ENCODE results near the gene REC8. TPM values are rescaled to one million over a fixed set of nuclear protein-coding genes. Genes with fewer than 3 reads are reported as not detected.

REC8 gene
- total RNA-seq, 2 donors from 2014 or later = 5.6 to 25.4 TPM

- H3K4me3 ChIP-seq = no peak overlapping the region
- H3K4me1 ChIP-seq (replicated peaks) = no peaks in the 10 kb centered on the region
- 59% methylated on average over 7 of the region's 7 CpGs for WGBS
- no peak overlapping the region for H3K27ac ChIP-seq
- TF ChIP-seq POLR2A (IDR thresholded peaks at IDR 0.05) (no peak), POLR2AphosphoS5 (IDR thresholded peaks at IDR 0.05) (no peak), CTCF (IDR thresholded peaks at IDR 0.05) (no peak)
- intact Hi-C loops (cut with DNase I) = no loop called here
- no peak for DNase-seq (ENCODE audit: low spot score)
- no peaks in the 10 kb centered on the region for H3K9me3 ChIP-seq
- H3K27me3 ChIP-seq (replicated peaks; ENCODE audit: insufficient read depth) = no peaks in the 10 kb centered on the region
- no peaks in the 10 kb centered on the region for H3K36me3 ChIP-seq
Measured at GRCh38 chr14:24130717-24131548, 40.9 kb upstream of the REC8 start.

GRCh38 chr14:24131549-24131966 is 40.3 kb upstream of the REC8 start:
- Histone ChIP-seq H3K9me3 (no peaks in the 10 kb centered on the region), H3K4me1 (replicated peaks) (no peaks in the 10 kb centered on the region), H3K27me3 (replicated peaks; ENCODE audit: insufficient read depth) (no peaks in the 10 kb centered on the region), H3K27ac (no peak overlapping the region), H3K36me3 (no peaks in the 10 kb centered on the region), H3K4me3 (no peak overlapping the region)
- TF ChIP-seq CTCF (IDR thresholded peaks at IDR 0.05) = no peak
- intact Hi-C loops (cut with DNase I) = no loop called here
- no peak for DNase-seq (ENCODE audit: low spot score)
- 81% methylated on average over 15 of the region's 15 CpGs for WGBS

GRCh38 chr14:24132061-24132685 is 39.7 kb upstream of the REC8 start:
- WGBS = 45% methylated on average over 21 of the region's 24 CpGs
- intact Hi-C loops (cut with DNase I) = no loop called here
- Histone ChIP-seq H3K9me3 (no peaks in the 10 kb centered on the region), H3K4me1 (replicated peaks) (peaks cover 2% of the 10 kb centered on the region), H3K36me3 (no peaks in the 10 kb centered on the region), H3K4me3 (no peak overlapping the region), H3K27me3 (replicated peaks; ENCODE audit: insufficient read depth) (no peaks in the 10 kb centered on the region), H3K27ac (peak overlapping the region in 1 of 2 donors; percentile 13)
- no peak for TF ChIP-seq CTCF (IDR thresholded peaks at IDR 0.05)
- TF ChIP-seq POLR2AphosphoS5 (IDR thresholded peaks at IDR 0.05) = no peak
- TF ChIP-seq POLR2A (IDR thresholded peaks at IDR 0.05) = no peak
- no peak for DNase-seq (ENCODE audit: low spot score)

- Histone ChIP-seq H3K36me3 (no peaks in the 10 kb centered on the region), H3K9me3 (no peaks in the 10 kb centered on the region), H3K27ac (no peak overlapping the region), H3K27me3 (replicated peaks; ENCODE audit: insufficient read depth) (no peaks in the 10 kb centered on the region), H3K4me1 (replicated peaks) (peaks cover 4% of the 10 kb centered on the region), H3K4me3 (no peak overlapping the region)
- DNase-seq (ENCODE audit: low spot score) = no peak
- intact Hi-C loops (cut with DNase I) = no loop called here
- TF ChIP-seq CTCF (IDR thresholded peaks at IDR 0.05) (no peak), POLR2AphosphoS5 (IDR thresholded peaks at IDR 0.05) (no peak), POLR2A (IDR thresholded peaks at IDR 0.05) (no peak)
- 89% methylated on average over 2 of the region's 2 CpGs for WGBS
Measured at GRCh38 chr14:24132976-24133375, 38.9 kb upstream of the REC8 start.

GRCh38 chr14:24133735-24134134 is 38.1 kb upstream of the REC8 start:
- WGBS = 92% methylated on average over 1 of the region's 1 CpG
- peaks cover 4% of the 10 kb centered on the region for H3K4me1 ChIP-seq (replicated peaks)

More at GRCh38 chr14:24133735-24134134, 38.1 kb upstream of the REC8 start:
- H3K27me3 ChIP-seq (replicated peaks; ENCODE audit: insufficient read depth) = no peaks in the 10 kb centered on the region
- DNase-seq (ENCODE audit: low spot score) = no peak
- TF ChIP-seq CTCF (IDR thresholded peaks at IDR 0.05) = no peak
- TF ChIP-seq POLR2AphosphoS5 (IDR thresholded peaks at IDR 0.05) = no peak
- no peak for TF ChIP-seq POLR2A (IDR thresholded peaks at IDR 0.05)
- intact Hi-C loops (cut with DNase I) = no loop called here
- no peaks in the 10 kb centered on the region for H3K9me3 ChIP-seq
- H3K27ac ChIP-seq = no peak overlapping the region
- no peak overlapping the region for H3K4me3 ChIP-seq
- peaks cover 0 to under 1% of the 10 kb centered on the region in 2 donors for H3K36me3 ChIP-seq

All from prostate gland (tissue), 2 donors.